GM18502 (cell line): Measurements from ENCODE around the gene SRSF2.
"Not testable (repeated sequence)": the region's sequence is repeated elsewhere in the genome, so short reads cannot be mapped to it uniquely, and the experiment has no call there.

Source experiments
- ATAC-seq: cut with Tn5 transposase; IDR thresholded peaks from one replicate; pipeline ENCODE4 v1.9.1; 2021; ENCODE audit warnings: mild to moderate bottlenecking; ENCODE audit not compliant: unreplicated experiment, poor library complexity

SRSF2 gene

GRCh38 chr17:76702941-76703637 lies 34.0 kb downstream of the SRSF2 start:
- ATAC-seq: no peak

GRCh38 chr17:76702076-76702475 lies 35.1 kb downstream of the SRSF2 start:
- no peak for ATAC-seq

- ATAC-seq: no peak
Measured at GRCh38 chr17:76701471-76701967, 35.6 kb downstream of the SRSF2 start.

- ATAC-seq: no peak
Measured at GRCh38 chr17:76700617-76701470, 36.3 kb downstream of the SRSF2 start.

- ATAC-seq: no peak
Measured at GRCh38 chr17:76700270-76700616, 36.9 kb downstream of the SRSF2 start.

GRCh38 chr17:76698466-76698977 lies 38.6 kb downstream of the SRSF2 start:
- ATAC-seq: not testable (repeated sequence)

GRCh38 chr17:76697702-76698465 lies 39.2 kb downstream of the SRSF2 start:
- ATAC-seq: no peak

GRCh38 chr17:76696763-76697701 lies 40.1 kb downstream of the SRSF2 start:
- ATAC-seq: peak; percentile 55

- ATAC-seq: no peak
Measured at GRCh38 chr17:76695059-76695831, 41.9 kb downstream of the SRSF2 start.

GRCh38 chr17:76691379-76692191 lies 45.5 kb downstream of the SRSF2 start:
- no peak for ATAC-seq

GRCh38 chr17:76690596-76691280 lies 46.4 kb downstream of the SRSF2 start:
- no peak for ATAC-seq

- ATAC-seq: no peak
Measured at GRCh38 chr17:76689859-76690258, 47.3 kb downstream of the SRSF2 start.

- no peak for ATAC-seq
Measured at GRCh38 chr17:76688165-76688622, 48.9 kb downstream of the SRSF2 start.

- no peak for ATAC-seq
Measured at GRCh38 chr17:76687298-76688164, 49.6 kb downstream of the SRSF2 start.

- no peak for ATAC-seq
Measured at GRCh38 chr17:76686538-76687297, 50.4 kb downstream of the SRSF2 start.

- ATAC-seq: no peak
Measured at GRCh38 chr17:76685846-76686245, 51.3 kb downstream of the SRSF2 start.
